Caco-2 (cell line): ENCODE measurements around the gene EFNA1. TPM values are rescaled to one million over a fixed set of nuclear protein-coding genes. Genes with fewer than 3 reads are reported as not detected.
A peak's percentile ranks its signal among the peaks of the same experiment; 100 is the strongest.

Experiments
- BruUV-seq: library from RNA; stranded (reverse); fragments of 400-500 nt; replicated peaks from 2 replicates; lab custom pipeline; 2021; lab: Mats Ljungman, UMichigan
- CTCF ChIA-PET: fragments of 300-600 bp; sonication (Branson Sonifier 250); formaldehyde crosslinking; loops from one replicate; lab custom pipeline; 2022; ENCODE audit warnings: antibody characterized with exemption; lab: Charles Lee
- POLR2A ChIA-PET: fragments of 300-600 bp; sonication (Branson Sonifier 250); formaldehyde crosslinking; loops from one replicate; lab custom pipeline; 2022; ENCODE audit warnings: antibody characterized with exemption; lab: Charles Lee
- DNase-seq, 2 experiments: peaks; one replicate each; pipeline versions ENCODE4 v3.0.0 to v3.0.0-alpha.2; 2020 to 2022
- H3K27me3 ChIP-seq: replicated peaks from 2 replicates; pipeline ENCODE4 v1.6.0; 2011; ENCODE audit warnings: low read length; ENCODE audit not compliant: control insufficient read depth, insufficient read depth
- H3K36me3 ChIP-seq: 2 replicates; pipeline ENCODE4 v1.5.1; 2011; ENCODE audit warnings: low read length; ENCODE audit not compliant: control insufficient read depth, insufficient read depth
- H3K4me1 ChIP-seq: fragments of 250-450 bp; sonication (Bioruptor Pico); 2 replicates; pipeline ENCODE4 v1.5.1; 2020; ENCODE audit warnings: mild to moderate bottlenecking
- H3K4me3 ChIP-seq: 2 replicates; pipeline ENCODE4 v1.5.1; 2011; ENCODE audit warnings: low read depth, mild to moderate bottlenecking, control low read depth, low read length
- H3K9me3 ChIP-seq: fragments of 250-450 bp; sonication (Bioruptor Pico); 2 replicates; pipeline ENCODE4 v1.5.1; 2020; ENCODE audit warnings: mild to moderate bottlenecking, moderate library complexity
- H3K27ac Mint-ChIP-seq: one replicate; pipeline ENCODE4 v1.8.0; 2022; ENCODE audit warnings: mixed read lengths; ENCODE audit not compliant: unreplicated experiment
- H3K27me3 Mint-ChIP-seq: one replicate; pipeline ENCODE4 v1.8.0; 2022; ENCODE audit warnings: mixed read lengths; ENCODE audit not compliant: insufficient read depth, unreplicated experiment
- H3K36me3 Mint-ChIP-seq: one replicate; pipeline ENCODE4 v1.8.0; 2022; ENCODE audit warnings: mild to moderate bottlenecking, mixed read lengths; ENCODE audit not compliant: insufficient read depth, unreplicated experiment
- H3K4me1 Mint-ChIP-seq: one replicate; pipeline ENCODE4 v1.8.0; 2022; ENCODE audit warnings: low read depth, mixed read lengths; ENCODE audit not compliant: unreplicated experiment
- H3K4me3 Mint-ChIP-seq: one replicate; pipeline ENCODE4 v1.8.0; 2022; ENCODE audit warnings: mild to moderate bottlenecking, moderate library complexity, mixed read lengths; ENCODE audit not compliant: unreplicated experiment
- H3K9me3 Mint-ChIP-seq: one replicate; pipeline ENCODE4 v1.8.0; 2022; ENCODE audit warnings: mixed read lengths; ENCODE audit not compliant: unreplicated experiment
- intact Hi-C: fragments of 100-400 bp; cut with micrococcal nuclease; formaldehyde crosslinking; loops from one replicate; pipeline ENCODE4 v1.10.0; 2022; ENCODE audit not compliant: unreplicated experiment
- total RNA-seq: library from RNA; stranded (reverse); gene quantifications from 2 replicates; pipeline ENCODE4 v1.2.3, GENCODE V29; 2022
- TF ChIP-seq, protein P1 (sequence below), 2 experiments: fragments of 200-600 bp in 1 of 2; IDR thresholded peaks; 1 replicate in 1 of 2; 2 replicates in 1 of 2; pipeline versions ENCODE4 v1.5.1 to v1.8.0; 2011 to 2022; ENCODE audit warnings: antibody characterized with exemption in 1 of 2, control low read depth in 1 of 2, inconsistent platforms in 1 of 2, low read depth in 1 of 2, low read length in 1 of 2, mild to moderate bottlenecking in 1 of 2, moderate library complexity in 1 of 2; ENCODE audit not compliant: insufficient read depth in 1 of 2, severe bottlenecking in 1 of 2, unreplicated experiment in 1 of 2

The EFNA1 gene
- total RNA-seq, 1 experiment from 2014 or later, result 47.9 TPM

DNA sequence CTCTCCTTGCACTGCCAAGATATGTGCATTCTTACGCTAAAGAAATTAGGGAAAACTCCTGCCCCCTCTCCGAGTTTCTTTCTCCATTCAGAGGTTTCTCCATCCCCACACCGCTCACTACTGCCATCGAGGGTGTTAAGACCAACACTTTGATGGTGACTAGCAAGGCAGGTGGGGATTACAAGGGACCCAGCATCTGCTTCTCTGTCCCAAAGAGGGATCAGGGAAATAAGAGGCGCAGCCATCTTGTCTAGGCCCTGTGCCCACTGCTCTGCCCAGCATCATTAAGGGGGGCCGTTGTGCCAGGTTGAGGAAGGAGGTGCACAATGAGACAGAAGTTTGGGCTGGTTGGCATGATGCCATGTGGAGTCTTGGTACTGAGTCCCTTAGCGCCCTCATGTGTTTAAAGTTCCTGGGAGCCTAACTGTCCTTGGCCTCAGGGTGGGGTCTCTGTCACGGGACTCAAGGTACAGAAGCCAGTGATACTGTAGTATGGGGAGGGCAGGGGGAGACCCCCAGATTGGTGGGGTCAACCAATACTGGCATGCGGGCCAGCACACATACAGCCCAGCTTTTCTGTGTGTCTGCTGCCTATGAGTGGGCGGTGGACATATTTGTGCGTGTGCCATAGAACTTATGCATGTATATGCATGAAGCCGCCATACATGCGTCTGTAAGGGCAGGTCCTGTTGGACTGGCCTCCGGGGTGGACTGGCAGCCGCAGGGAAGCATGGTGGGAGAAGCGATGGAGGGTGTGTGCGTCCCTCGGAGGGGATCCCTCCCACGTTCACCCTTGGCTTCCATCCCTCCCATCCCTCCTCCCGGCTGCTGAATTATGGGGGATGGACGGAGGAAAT lies 43.6 kb upstream of the EFNA1 start:
- H3K27me3 Mint-ChIP-seq, result peaks cover 17% of the 10 kb centered on the region
- no peaks in the 10 kb centered on the region for H3K9me3 ChIP-seq
- TF ChIP-seq, protein P1, sequence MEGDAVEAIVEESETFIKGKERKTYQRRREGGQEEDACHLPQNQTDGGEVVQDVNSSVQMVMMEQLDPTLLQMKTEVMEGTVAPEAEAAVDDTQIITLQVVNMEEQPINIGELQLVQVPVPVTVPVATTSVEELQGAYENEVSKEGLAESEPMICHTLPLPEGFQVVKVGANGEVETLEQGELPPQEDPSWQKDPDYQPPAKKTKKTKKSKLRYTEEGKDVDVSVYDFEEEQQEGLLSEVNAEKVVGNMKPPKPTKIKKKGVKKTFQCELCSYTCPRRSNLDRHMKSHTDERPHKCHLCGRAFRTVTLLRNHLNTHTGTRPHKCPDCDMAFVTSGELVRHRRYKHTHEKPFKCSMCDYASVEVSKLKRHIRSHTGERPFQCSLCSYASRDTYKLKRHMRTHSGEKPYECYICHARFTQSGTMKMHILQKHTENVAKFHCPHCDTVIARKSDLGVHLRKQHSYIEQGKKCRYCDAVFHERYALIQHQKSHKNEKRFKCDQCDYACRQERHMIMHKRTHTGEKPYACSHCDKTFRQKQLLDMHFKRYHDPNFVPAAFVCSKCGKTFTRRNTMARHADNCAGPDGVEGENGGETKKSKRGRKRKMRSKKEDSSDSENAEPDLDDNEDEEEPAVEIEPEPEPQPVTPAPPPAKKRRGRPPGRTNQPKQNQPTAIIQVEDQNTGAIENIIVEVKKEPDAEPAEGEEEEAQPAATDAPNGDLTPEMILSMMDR (IDR thresholded peaks at IDR 0.05; ENCODE audit: insufficient read depth in 1 of 2, low read depth in 1 of 2, low read length in 1 of 2, severe bottlenecking in 1 of 2, unreplicated experiment in 1 of 2), result no peak
- ChIA-PET CTCF (interaction anchor here (0.6 to 2.5 kb wide), 19 partner anchors 8 to 1251 kb away, joined by 3 to 39 read pairs (median 5); partner anchors contain the start of genes ADAM15, EFNA1, EFNA4 and KRTCAP2), POLR2A (interaction anchor here (0.7 to 1.4 kb wide), 3 partner anchors 33 to 94 kb away, joined by 3 to 9 read pairs (median 7); partner anchors contain the start of genes ADAM15 and KRTCAP2)
- no peaks in the 10 kb centered on the region for H3K9me3 Mint-ChIP-seq
- no peak for DNase-seq
- BruUV-seq, result no TSS peak
- intact Hi-C loops, result loop anchor here (1.0 to 10.0 kb wide), 6 partner anchors 14 to 419 kb away; partner anchors contain the start of genes EFNA4, KCNN3 and ZBTB7B
- peak overlapping the region; percentile 83 for H3K27ac Mint-ChIP-seq
- H3K36me3 Mint-ChIP-seq, result peaks cover 14% of the 10 kb centered on the region
- H3K4me3 ChIP-seq, result peak overlapping the region; percentile 64
- H3K4me1 Mint-ChIP-seq, result peaks cover 15% of the 10 kb centered on the region
- peak overlapping the region; percentile 94 for H3K4me3 Mint-ChIP-seq
- H3K4me1 ChIP-seq, result peaks cover 33% of the 10 kb centered on the region
- H3K36me3 ChIP-seq, result no peaks in the 10 kb centered on the region
- 0 out of 2 replicates have a peak, but pooled peaks cover 5% of the 10 kb centered on the region for H3K27me3 ChIP-seq

- no TSS peak for BruUV-seq
- Histone ChIP-seq H3K9me3 (no peaks in the 10 kb centered on the region), H3K4me1 (peaks cover 28% of the 10 kb centered on the region), H3K27me3 (0 out of 2 replicates have a peak, but pooled peaks cover 2% of the 10 kb centered on the region), H3K4me3 (peak overlapping the region; percentile 64), H3K36me3 (no peaks in the 10 kb centered on the region)
- Mint-ChIP-seq H3K27ac (peak overlapping the region; percentile 83), H3K4me1 (peaks cover 8% of the 10 kb centered on the region), H3K36me3 (peaks cover 14% of the 10 kb centered on the region), H3K9me3 (no peaks in the 10 kb centered on the region), H3K27me3 (peaks cover 11% of the 10 kb centered on the region), H3K4me3 (peak overlapping the region; percentile 94)
- DNase-seq, result peak; percentile 93 to 96
- intact Hi-C loops, result loop anchor here (1.0 to 10.0 kb wide), 6 partner anchors 15 to 420 kb away; partner anchors contain the start of genes EFNA4, KCNN3 and ZBTB7B
- CTCF ChIA-PET, result interaction anchor here (0.5 to 2.5 kb wide), 31 partner anchors 9 to 1252 kb away, joined by 3 to 39 read pairs (median 5); partner anchors contain the start of genes ADAM15, EFNA1, EFNA4 and FLAD1
- POLR2A ChIA-PET, result interaction anchor here (0.7 to 1.4 kb wide), 5 partner anchors 34 to 111 kb away, joined by 3 to 9 read pairs (median 6); partner anchors contain the start of genes ADAM15 and KRTCAP2
- TF ChIP-seq, protein P1 (IDR thresholded peaks at IDR 0.05; ENCODE audit: insufficient read depth in 1 of 2, low read depth in 1 of 2, low read length in 1 of 2, severe bottlenecking in 1 of 2, unreplicated experiment in 1 of 2), result peak; percentile 86 to 91
Observed at GRCh38 chr1:155084722-155085503, 42.8 kb upstream of the EFNA1 start.
